ENCODE measurements around the gene MACROD2. TPM values are rescaled to one million over a fixed set of nuclear protein-coding genes. Genes with fewer than 3 reads are reported as not detected.

The MACROD2 gene
- total and polyA plus RNA-seq, 2 experiments from 2014 or later = 2.8 to 4.3 TPM

GRCh38 chr20:14049111-14049510, 53.8 kb downstream of the MACROD2 start (continued):
- TF ChIP-seq, protein P1, sequence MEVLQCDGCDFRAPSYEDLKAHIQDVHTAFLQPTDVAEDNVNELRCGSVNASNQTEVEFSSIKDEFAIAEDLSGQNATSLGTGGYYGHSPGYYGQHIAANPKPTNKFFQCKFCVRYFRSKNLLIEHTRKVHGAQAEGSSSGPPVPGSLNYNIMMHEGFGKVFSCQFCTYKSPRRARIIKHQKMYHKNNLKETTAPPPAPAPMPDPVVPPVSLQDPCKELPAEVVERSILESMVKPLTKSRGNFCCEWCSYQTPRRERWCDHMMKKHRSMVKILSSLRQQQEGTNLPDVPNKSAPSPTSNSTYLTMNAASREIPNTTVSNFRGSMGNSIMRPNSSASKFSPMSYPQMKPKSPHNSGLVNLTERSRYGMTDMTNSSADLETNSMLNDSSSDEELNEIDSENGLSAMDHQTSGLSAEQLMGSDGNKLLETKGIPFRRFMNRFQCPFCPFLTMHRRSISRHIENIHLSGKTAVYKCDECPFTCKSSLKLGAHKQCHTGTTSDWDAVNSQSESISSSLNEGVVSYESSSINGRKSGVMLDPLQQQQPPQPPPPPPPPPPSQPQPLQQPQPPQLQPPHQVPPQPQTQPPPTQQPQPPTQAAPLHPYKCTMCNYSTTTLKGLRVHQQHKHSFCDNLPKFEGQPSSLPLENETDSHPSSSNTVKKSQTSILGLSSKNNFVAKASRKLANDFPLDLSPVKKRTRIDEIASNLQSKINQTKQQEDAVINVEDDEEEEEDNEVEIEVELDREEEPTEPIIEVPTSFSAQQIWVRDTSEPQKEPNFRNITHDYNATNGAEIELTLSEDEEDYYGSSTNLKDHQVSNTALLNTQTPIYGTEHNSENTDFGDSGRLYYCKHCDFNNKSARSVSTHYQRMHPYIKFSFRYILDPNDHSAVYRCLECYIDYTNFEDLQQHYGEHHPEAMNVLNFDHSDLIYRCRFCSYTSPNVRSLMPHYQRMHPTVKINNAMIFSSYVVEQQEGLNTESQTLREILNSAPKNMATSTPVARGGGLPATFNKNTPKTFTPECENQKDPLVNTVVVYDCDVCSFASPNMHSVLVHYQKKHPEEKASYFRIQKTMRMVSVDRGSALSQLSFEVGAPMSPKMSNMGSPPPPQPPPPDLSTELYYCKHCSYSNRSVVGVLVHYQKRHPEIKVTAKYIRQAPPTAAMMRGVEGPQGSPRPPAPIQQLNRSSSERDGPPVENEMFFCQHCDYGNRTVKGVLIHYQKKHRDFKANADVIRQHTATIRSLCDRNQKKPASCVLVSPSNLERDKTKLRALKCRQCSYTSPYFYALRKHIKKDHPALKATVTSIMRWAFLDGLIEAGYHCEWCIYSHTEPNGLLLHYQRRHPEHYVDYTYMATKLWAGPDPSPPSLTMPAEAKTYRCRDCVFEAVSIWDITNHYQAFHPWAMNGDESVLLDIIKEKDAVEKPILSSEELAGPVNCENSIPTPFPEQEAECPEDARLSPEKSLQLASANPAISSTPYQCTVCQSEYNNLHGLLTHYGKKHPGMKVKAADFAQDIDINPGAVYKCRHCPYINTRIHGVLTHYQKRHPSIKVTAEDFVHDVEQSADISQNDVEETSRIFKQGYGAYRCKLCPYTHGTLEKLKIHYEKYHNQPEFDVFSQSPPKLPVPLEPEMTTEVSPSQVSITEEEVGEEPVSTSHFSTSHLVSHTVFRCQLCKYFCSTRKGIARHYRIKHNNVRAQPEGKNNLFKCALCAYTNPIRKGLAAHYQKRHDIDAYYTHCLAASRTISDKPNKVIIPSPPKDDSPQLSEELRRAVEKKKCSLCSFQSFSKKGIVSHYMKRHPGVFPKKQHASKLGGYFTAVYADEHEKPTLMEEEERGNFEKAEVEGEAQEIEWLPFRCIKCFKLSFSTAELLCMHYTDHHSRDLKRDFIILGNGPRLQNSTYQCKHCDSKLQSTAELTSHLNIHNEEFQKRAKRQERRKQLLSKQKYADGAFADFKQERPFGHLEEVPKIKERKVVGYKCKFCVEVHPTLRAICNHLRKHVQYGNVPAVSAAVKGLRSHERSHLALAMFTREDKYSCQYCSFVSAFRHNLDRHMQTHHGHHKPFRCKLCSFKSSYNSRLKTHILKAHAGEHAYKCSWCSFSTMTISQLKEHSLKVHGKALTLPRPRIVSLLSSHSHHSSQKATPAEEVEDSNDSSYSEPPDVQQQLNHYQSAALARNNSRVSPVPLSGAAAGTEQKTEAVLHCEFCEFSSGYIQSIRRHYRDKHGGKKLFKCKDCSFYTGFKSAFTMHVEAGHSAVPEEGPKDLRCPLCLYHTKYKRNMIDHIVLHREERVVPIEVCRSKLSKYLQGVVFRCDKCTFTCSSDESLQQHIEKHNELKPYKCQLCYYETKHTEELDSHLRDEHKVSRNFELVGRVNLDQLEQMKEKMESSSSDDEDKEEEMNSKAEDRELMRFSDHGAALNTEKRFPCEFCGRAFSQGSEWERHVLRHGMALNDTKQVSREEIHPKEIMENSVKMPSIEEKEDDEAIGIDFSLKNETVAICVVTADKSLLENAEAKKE (CRISPR knock-in tag; IDR thresholded peaks at IDR 0.05) = no peak

DNA sequence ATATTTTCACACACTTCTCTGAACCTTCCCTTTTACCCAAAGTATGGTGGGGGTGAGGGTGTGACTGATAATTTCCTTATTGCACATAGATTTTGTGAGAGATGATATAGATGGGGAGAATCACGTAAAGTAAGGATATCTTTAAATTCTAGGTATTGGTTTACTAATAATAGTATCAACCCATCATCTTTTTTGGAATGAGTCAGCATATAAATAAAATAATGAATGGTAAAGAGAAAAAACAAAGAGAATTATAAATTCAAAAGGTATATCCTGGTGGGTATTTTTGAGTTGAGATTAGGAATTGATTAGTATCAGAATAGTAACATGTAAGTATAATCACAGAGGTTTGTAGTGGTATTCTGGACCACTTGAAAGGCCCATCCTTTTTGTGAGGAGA, 56.1 kb downstream of the MACROD2 start:
- Histone ChIP-seq H3K4me3 (no peak overlapping the region), H3K36me3 (ENCODE audit: insufficient read depth) (no peaks in the 10 kb centered on the region), H3K27ac (ENCODE audit: low read depth) (no peak overlapping the region), H3K27me3 (ENCODE audit: insufficient read depth) (no peaks in the 10 kb centered on the region), H2AFZ (no peak overlapping the region), H3K4me2 (no peak overlapping the region), H3K79me2 (replicated peaks; ENCODE audit: insufficient read depth) (no peaks in the 10 kb centered on the region), H3K9me2 (ENCODE audit: insufficient read depth) (no peaks in the 10 kb centered on the region), H3F3A (replicated peaks; ENCODE audit: low read depth) (no peaks in the 10 kb centered on the region), H3K4me1 (ENCODE audit: insufficient read depth) (no peaks in the 10 kb centered on the region; the same call in 1 of the 2 replicates), H4K20me1 (replicated peaks; ENCODE audit: insufficient read depth) (no peaks in the 10 kb centered on the region; the same call in 1 of the 2 replicates)
- H3K27me3 Mint-ChIP-seq (ENCODE audit: insufficient read depth, low read depth, poor library complexity) = no peaks in the 10 kb centered on the region
- DNase-seq (ENCODE audit: low spot score) = no peak
- peaks cover 8% of the 10 kb centered on the region for H3K4me1 Mint-ChIP-seq
- H3K4me3 Mint-ChIP-seq = no peak overlapping the region
- no peak for ATAC-seq
- H3K36me3 Mint-ChIP-seq (ENCODE audit: low read depth) = no peaks in the 10 kb centered on the region
- H3K9me3 Mint-ChIP-seq = no peaks in the 10 kb centered on the region
- H3K27ac Mint-ChIP-seq = 0 out of 2 replicates have a peak overlapping the region, but pooled peaks have one; percentile 28
- TF ChIP-seq, protein P1 (CRISPR knock-in tag; IDR thresholded peaks at IDR 0.05) = no peak
- TF ChIP-seq, protein P2, sequence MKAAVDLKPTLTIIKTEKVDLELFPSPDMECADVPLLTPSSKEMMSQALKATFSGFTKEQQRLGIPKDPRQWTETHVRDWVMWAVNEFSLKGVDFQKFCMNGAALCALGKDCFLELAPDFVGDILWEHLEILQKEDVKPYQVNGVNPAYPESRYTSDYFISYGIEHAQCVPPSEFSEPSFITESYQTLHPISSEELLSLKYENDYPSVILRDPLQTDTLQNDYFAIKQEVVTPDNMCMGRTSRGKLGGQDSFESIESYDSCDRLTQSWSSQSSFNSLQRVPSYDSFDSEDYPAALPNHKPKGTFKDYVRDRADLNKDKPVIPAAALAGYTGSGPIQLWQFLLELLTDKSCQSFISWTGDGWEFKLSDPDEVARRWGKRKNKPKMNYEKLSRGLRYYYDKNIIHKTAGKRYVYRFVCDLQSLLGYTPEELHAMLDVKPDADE (IDR thresholded peaks at IDR 0.05) = no peak
- TF ChIP-seq EZH2phosphoT487 (IDR thresholded peaks at IDR 0.05; ENCODE audit: unreplicated experiment) (no peak), REST (IDR thresholded peaks at IDR 0.05; ENCODE audit: unreplicated experiment) (no peak)

All from GM23338 (cell line).